CD14-positive monocyte (primary cell): ENCODE measurements around the gene THRA. TPM values are rescaled to one million over a fixed set of nuclear protein-coding genes. Genes with fewer than 3 reads are reported as not detected.

Experiments used
- DNase-seq, 3 donors: peaks; one replicate each; pipeline ENCODE4 v3.0.0-alpha.2; 2011 to 2022
- H2AFZ ChIP-seq: 2 replicates; pipeline ENCODE4 v1.6.0; 2012; ENCODE audit warnings: mild to moderate bottlenecking, low read depth, low read length, inconsistent platforms; ENCODE audit not compliant: insufficient read depth, poor library complexity, severe bottlenecking
- H3K27ac ChIP-seq, 2 donors: 1 replicate in 1 of 2; 2 replicates in 1 of 2; pipeline ENCODE4 v1.5.1; 2012 to 2013; ENCODE audit warnings: low read length in 2 of 2, control low read depth in 1 of 2, inconsistent platforms in 1 of 2, low read depth in 1 of 2, mild to moderate bottlenecking in 1 of 2
- H3K27me3 ChIP-seq, 2 donors: one replicate each; pipeline versions ENCODE4 v1.6.0 to v1.6.1; 2011 to 2013; ENCODE audit warnings: low read length in 2 of 2; ENCODE audit not compliant: control insufficient read depth in 2 of 2, insufficient read depth in 2 of 2
- H3K36me3 ChIP-seq, 2 donors: replicated peaks in 1 of 2; 1 replicate in 1 of 2; 2 replicates in 1 of 2; pipeline versions ENCODE4 v1.5.1 to v1.6.1; 2012 to 2013; ENCODE audit warnings: low read length in 2 of 2, control low read depth in 1 of 2, inconsistent platforms in 1 of 2, mild to moderate bottlenecking in 1 of 2; ENCODE audit not compliant: insufficient read depth in 2 of 2, control insufficient read depth in 1 of 2
- H3K4me1 ChIP-seq, 2 donors: 1 replicate in 1 of 2; 2 replicates in 1 of 2; pipeline versions ENCODE4 v1.5.1 to v1.6.1; 2012 to 2013; ENCODE audit warnings: low read length in 2 of 2, control low read depth in 1 of 2, inconsistent platforms in 1 of 2, mild to moderate bottlenecking in 1 of 2, moderate library complexity in 1 of 2; ENCODE audit not compliant: insufficient read depth in 2 of 2, control insufficient read depth in 1 of 2
- H3K4me2 ChIP-seq: replicated peaks from 2 replicates; pipeline ENCODE3; 2012; ENCODE audit warnings: low read length, moderate library complexity, mild to moderate bottlenecking; ENCODE audit not compliant: poor library complexity, severe bottlenecking; ENCODE audit errors: extremely low read depth
- H3K4me3 ChIP-seq, 3 experiments: fragments of 200-600 bp in 1 of 3; sonication (generic) in 1 of 3; replicated peaks in 1 of 3; 1 replicate in 2 of 3; 2 replicates in 1 of 3; pipeline ENCODE4 v1.5.1; 2011 to 2013; ENCODE audit warnings: low read length in 3 of 3, mild to moderate bottlenecking in 3 of 3, control low read depth in 2 of 3, low read depth in 2 of 3, inconsistent platforms in 1 of 3, moderate library complexity in 1 of 3
- H3K79me2 ChIP-seq: 2 replicates; pipeline ENCODE4 v1.6.0; 2012; ENCODE audit warnings: mild to moderate bottlenecking, control low read depth, inconsistent platforms, low read length, moderate library complexity; ENCODE audit not compliant: insufficient read depth
- H3K9ac ChIP-seq: 2 replicates; pipeline ENCODE4 v1.6.0; 2017; ENCODE audit warnings: low read length, mild to moderate bottlenecking; ENCODE audit not compliant: insufficient read depth, poor library complexity, severe bottlenecking
- H3K9me3 ChIP-seq, 2 donors: replicated peaks in 1 of 2; 1 replicate in 1 of 2; 2 replicates in 1 of 2; pipeline versions ENCODE4 v1.5.1 to v1.6.1; 2012 to 2013; ENCODE audit warnings: low read length in 2 of 2, control low read depth in 1 of 2; ENCODE audit not compliant: control insufficient read depth in 1 of 2, insufficient read depth in 1 of 2
- H4K20me1 ChIP-seq: 2 replicates; pipeline ENCODE4 v1.6.0; 2012; ENCODE audit warnings: mild to moderate bottlenecking, low read length, control low read depth, moderate library complexity; ENCODE audit not compliant: insufficient read depth
- H3K27ac Mint-ChIP-seq, 7 donors: one replicate each; pipeline ENCODE4 v1.8.0; 2020; ENCODE audit warnings: mild to moderate bottlenecking in 7 of 7, mixed read lengths in 7 of 7, moderate library complexity in 6 of 7, inconsistent platforms in 2 of 7
- H3K27me3 Mint-ChIP-seq, 3 donors: one replicate each; pipeline ENCODE4 v1.8.0; 2021 to 2022; ENCODE audit warnings: low read depth in 3 of 3, mild to moderate bottlenecking in 3 of 3, mixed read lengths in 3 of 3, moderate library complexity in 3 of 3, inconsistent platforms in 1 of 3
- H3K36me3 Mint-ChIP-seq, 2 donors: one replicate each; pipeline ENCODE4 v1.8.0; 2020; ENCODE audit warnings: mixed read lengths in 2 of 2, inconsistent platforms in 1 of 2, mild to moderate bottlenecking in 1 of 2
- H3K4me1 Mint-ChIP-seq: one replicate; pipeline ENCODE4 v1.8.0; 2020; ENCODE audit warnings: mild to moderate bottlenecking, mixed read lengths
- H3K4me3 Mint-ChIP-seq, 2 donors: one replicate each; pipeline ENCODE4 v1.8.0; 2020; ENCODE audit warnings: mild to moderate bottlenecking in 2 of 2, mixed read lengths in 2 of 2, moderate library complexity in 1 of 2
- H3K9me3 Mint-ChIP-seq, 7 donors: one replicate each; pipeline ENCODE4 v1.8.0; 2020 to 2022; ENCODE audit warnings: mixed read lengths in 7 of 7, mild to moderate bottlenecking in 6 of 7, moderate library complexity in 6 of 7, inconsistent platforms in 2 of 7
- CTCF ChIP-seq: fragments of 200-600 bp; IDR thresholded peaks from one replicate; pipeline ENCODE4 v1.8.0; 2022; ENCODE audit warnings: antibody characterized with exemption, mild to moderate bottlenecking
- WGBS: methylation state at CpG from one replicate; pipeline ENCODE4 v1.1.5; 2013; ENCODE audit warnings: missing lambda C conversion rate; ENCODE audit not compliant: insufficient coverage; 5-methylcytosine and 5-hydroxymethylcytosine counted together
- intact Hi-C, 2 donors: fragments of 100-400 bp; cut with micrococcal nuclease; formaldehyde crosslinking; loops; one replicate each; pipeline versions ENCODE4 v1.15.0 to v1.15.1; 2023
- polyA plus RNA-seq, 3 donors: library from polyadenylated mRNA; depleted of rRNA in 1 of 3; unstranded in 2 of 3; stranded (reverse) in 1 of 3; fragments of 300-500 nt in 2 of 3; fragments of >200 nt in 1 of 3; fragmentation: Illumina TruSeq in 2 of 3; gene quantifications; 1 replicate in 2 of 3; 2 replicates in 1 of 3; pipeline ENCODE4 v1.2.3, GENCODE V29; 2012 to 2021

The THRA gene
- polyA plus RNA-seq, 3 donors, result 2.5 to 7.5 (median 3.8) TPM

DNA sequence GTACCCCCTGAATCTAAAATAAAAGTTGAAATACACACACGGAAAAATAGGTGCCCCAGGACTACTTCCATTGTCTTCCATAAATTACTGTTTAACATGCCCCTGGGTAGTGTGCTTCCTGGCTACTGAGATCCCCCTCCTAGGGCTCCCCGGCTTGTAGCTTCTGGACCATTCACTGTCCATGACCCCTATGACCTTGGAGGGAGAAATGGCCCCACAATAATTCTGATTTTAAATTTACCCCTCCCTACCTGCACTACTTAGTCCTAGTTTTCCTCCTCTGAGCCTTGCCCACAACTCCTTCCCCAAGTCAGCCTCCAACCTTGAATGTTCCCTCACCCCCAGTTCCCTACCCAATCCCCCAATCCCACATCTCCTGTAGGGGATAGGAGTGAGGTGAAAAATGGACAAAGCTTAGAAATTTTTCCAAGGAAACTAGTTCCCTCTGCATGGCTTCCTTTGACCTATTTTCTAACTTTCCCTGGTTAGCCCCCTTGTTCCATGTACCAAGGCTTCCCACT lies 49.5 kb downstream of the THRA start:
- peaks cover 62% of the 10 kb centered on the region for H3K4me1 Mint-ChIP-seq
- no peak overlapping the region for H3K4me2 ChIP-seq
- no peaks in the 10 kb centered on the region for H3K9me3 ChIP-seq
- 27% methylated on average over 2 of the region's 2 CpGs for whole genome bisulfite sequencing
- no peak overlapping the region for H3K9ac ChIP-seq
- no peak overlapping the region for H3K4me3 ChIP-seq
- no peaks in the 10 kb centered on the region for H3K36me3 Mint-ChIP-seq
- H3K36me3 ChIP-seq, result no peaks in the 10 kb centered on the region
- no peaks in the 10 kb centered on the region for H4K20me1 ChIP-seq
- no peak for DNase-seq
- no peaks in the 10 kb centered on the region for H3K27me3 ChIP-seq
- H3K27ac ChIP-seq, result no peak overlapping the region
- peaks cover 0 to 3% (median 0%) of the 10 kb centered on the region in 3 donors for H3K27me3 Mint-ChIP-seq
- TF ChIP-seq CTCF, result no peak
- no peak overlapping the region for H2AFZ ChIP-seq
- intact Hi-C loops, result loop anchor here (2.0 to 10.0 kb wide), 3 partner anchors 50 to 173 kb away; partner anchors contain the start of genes CDC6 (in 1 of the 2) and THRA (in 1 of the 2)
- peaks cover 0 to 3% (median 0%) of the 10 kb centered on the region in 7 donors for H3K9me3 Mint-ChIP-seq
- no peaks in the 10 kb centered on the region for H3K79me2 ChIP-seq
- peak overlapping the region; percentile 37 to 86 (median 80) for H3K27ac Mint-ChIP-seq
- H3K4me3 Mint-ChIP-seq, result no peak overlapping the region
- H3K4me1 ChIP-seq, result peaks cover 44 to 56% of the 10 kb centered on the region in 2 donors

GRCh38 chr17:40112718-40113109 lies 49.9 kb downstream of the THRA start:
- Mint-ChIP-seq H3K27me3 (peaks cover 0 to 2% (median 0%) of the 10 kb centered on the region in 3 donors), H3K4me1 (peaks cover 59% of the 10 kb centered on the region), H3K4me3 (no peak overlapping the region), H3K9me3 (peaks cover 0 to 3% (median 0%) of the 10 kb centered on the region in 7 donors), H3K27ac (peak overlapping the region in 6 of 7 donors; percentile 16 to 86 (median 65)), H3K36me3 (no peaks in the 10 kb centered on the region)
- intact Hi-C loops, result loop anchor here (2.0 to 10.0 kb wide), 3 partner anchors 50 to 172 kb away; partner anchors contain the start of genes CDC6 (in 1 of the 2) and THRA (in 1 of the 2)
- H3K79me2 ChIP-seq, result no peaks in the 10 kb centered on the region
- DNase-seq, result no peak
- H3K4me2 ChIP-seq, result no peak overlapping the region
- no peaks in the 10 kb centered on the region for H4K20me1 ChIP-seq
- no CpG with 5 or more reads among the region's 4 CpGs for WGBS
- H3K36me3 ChIP-seq, result no peaks in the 10 kb centered on the region
- no peaks in the 10 kb centered on the region for H3K9me3 ChIP-seq
- no peak overlapping the region for H3K9ac ChIP-seq
- no peak overlapping the region for H3K27ac ChIP-seq
- H2AFZ ChIP-seq, result no peak overlapping the region
- no peak for TF ChIP-seq CTCF
- no peaks in the 10 kb centered on the region for H3K27me3 ChIP-seq
- H3K4me3 ChIP-seq, result no peak overlapping the region
- H3K4me1 ChIP-seq, result peaks cover 40 to 52% of the 10 kb centered on the region in 2 donors
